ENCODE data around the gene C11orf24.

The C11orf24 gene

GRCh38 chr11:68271781-68272608 is at the start of gene C11orf24:
Gene C11orf24, minus strand, starts transcription at chr11:68271973. Its CDS starts 8,206 bp downstream, at chr11:68263767.
- peak; percentile 85 to 86 for DNase-seq (ENCODE audit: low read depth in 2 of 2)

DNA sequence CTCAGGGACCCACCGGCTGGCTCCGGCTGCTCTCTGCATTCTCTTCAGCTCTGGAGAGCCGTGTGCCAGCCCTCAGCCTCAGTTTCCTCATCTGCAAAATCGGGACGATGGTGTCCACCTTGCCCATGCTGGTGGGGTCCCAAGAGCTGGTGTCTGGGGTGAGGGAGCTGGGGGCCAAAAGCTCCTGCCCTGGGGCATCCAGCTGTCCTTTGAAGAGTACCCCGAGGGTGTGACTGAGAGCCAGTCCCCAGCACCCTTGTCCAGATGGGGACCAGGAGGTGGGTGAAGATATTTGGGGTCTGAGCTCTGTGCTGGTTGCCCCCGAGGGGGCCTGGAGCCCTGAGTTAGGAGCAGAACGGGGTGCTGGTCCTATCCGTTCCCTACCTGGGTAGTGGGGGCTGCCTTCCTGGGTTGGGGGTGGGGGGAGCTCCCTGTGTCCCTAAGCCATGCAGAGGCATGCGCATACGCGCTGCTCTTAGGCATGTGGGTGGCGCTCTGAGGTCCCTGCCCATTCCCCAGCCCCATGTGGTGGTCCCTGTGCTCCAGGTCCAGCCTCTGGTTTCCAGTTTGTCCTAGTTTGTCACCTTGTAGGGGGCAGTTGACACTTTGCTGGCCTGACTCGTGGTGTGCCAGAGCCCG is 45.5 kb upstream of the C11orf24 start:
- DNase-seq (ENCODE audit: low read depth in 2 of 2), result no peak

DNA sequence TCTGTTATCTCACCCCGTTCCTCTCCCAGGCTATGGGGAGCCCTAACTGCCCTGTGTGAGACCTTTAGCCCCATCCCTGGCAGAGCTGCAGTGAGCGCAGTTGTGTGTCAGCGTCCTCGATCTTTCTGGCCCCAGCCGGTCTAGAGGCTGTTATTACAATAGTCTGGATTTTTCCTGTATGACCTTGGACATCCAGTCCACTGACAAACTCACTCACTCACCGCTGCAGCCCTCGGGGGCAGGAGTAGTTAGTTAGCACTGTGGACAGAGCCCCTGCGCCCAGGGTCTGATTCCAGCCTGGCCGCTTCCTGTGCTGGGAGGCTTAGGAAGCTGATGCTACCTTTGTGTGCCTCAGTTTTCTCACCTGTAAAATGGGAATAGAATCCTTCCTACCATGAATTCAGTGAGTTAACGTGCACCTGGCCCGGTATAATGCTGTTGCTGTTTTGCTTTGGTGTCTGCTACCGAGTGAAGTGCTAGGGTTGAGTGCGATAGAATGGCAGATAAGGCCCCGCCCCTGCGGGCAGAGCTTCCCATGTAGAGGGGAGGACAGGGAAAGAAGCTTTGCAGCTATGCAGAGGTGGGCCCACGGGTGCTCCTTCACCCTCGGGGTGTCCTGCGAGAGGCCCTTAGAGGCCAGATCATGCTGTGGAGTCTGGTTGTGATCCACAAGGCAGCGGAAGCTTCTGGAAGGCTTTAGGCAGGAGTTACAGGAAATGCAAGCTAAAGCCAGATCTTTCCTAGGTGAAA is 43.6 kb upstream of the C11orf24 start:
- no peak for DNase-seq (ENCODE audit: low read depth in 2 of 2)

- DNase-seq (ENCODE audit: low read depth in 2 of 2), result no peak
Observed at GRCh38 chr11:68314203-68315170, 42.7 kb upstream of the C11orf24 start.

DNA sequence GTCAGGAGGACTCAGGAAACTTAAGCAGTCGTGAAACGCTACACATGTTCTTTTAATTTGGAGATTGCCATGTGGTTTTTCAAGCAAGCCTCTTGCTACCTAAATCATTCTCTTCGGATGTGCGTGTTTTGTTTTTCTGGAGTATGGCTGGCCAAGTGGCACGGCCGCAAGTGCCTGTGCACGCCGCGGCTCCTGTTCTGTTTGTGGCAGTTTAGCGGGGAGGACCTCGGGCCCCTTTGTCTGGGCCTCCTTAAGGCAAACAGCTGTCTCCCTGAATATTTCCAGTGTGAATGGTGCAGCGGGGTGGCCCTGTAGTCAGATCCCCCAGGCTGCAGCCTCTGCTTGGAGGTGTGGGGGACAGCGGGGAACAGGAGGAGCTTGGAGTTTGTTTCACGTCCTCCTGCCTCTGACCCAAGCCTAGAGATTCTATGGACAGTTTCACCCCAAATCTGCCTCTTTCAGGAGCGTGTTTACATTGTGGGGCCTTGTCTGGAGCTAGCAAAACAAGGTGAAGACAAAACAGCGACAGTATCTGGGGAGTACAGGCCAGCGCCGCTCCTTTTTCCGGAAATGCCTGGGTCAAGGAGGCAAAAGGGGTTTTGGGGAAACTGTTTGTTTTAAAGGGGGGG is 41.9 kb upstream of the C11orf24 start:
- peak; percentile 31 to 32 for DNase-seq (ENCODE audit: low read depth in 2 of 2)

GRCh38 chr11:68312780-68313573 is 41.2 kb upstream of the C11orf24 start:
- DNase-seq (ENCODE audit: low read depth in 2 of 2), result no peak

- no peak for DNase-seq (ENCODE audit: low read depth in 2 of 2)
Observed at GRCh38 chr11:68312117-68312779, 40.5 kb upstream of the C11orf24 start, which contains the start of gene LRP5. Gene LRP5, plus strand, starts transcription at chr11:68312591. Its CDS starts 124 bp downstream, at chr11:68312715.

- DNase-seq (ENCODE audit: low read depth in 2 of 2), result no peak
Observed at GRCh38 chr11:68311160-68312116, 39.7 kb upstream of the C11orf24 start.

DNA sequence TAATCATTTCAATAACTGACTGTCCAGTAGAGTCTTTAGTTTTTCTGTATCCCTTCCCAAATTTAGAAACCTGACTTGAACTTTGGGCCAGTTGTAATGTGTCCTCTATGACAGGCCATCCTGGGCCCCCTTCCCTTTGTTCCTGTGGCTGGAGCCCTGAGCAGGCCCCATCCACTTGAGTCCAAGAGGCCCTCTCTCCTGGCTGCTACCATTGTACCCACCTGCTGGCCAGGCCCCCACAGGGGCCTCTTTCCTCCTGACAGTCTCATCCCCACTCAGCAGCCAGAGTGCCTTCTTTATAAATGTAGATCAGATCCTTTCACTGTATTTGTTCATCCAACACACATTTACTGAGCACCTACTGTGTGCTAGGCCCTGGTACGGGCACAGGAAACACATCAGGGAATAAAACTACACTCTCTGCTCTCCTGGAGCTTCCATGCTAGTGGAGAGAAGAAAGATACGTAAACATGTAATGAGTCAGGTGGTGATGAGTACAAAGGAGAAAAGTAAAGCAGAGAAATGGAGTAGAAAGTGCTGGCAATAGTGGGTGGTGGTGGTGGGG is 37.9 kb upstream of the C11orf24 start:
- DNase-seq (ENCODE audit: low read depth in 2 of 2), result no peak

GRCh38 chr11:68308068-68308467 is 36.3 kb upstream of the C11orf24 start:
- DNase-seq (ENCODE audit: low read depth in 2 of 2), result no peak

DNA sequence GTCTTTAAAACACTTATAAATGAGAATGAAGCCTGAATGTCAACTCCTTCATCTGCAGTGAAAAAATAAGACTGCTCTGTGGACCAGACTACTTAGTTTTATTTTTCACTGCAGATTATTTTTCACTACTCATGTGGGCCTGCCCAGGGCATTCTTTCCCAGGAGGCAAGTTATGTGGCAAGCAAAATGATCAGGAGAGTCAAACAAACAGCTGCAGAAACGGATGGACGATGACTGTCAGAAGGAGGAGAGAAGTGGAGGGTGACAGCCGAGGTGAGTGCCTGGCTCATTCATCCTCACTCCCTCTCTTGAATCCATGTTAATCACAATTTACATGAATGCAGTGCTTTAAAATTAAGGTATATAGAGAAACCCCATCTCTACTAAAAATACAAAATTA is 34.9 kb upstream of the C11orf24 start:
- no peak for DNase-seq (ENCODE audit: low read depth in 2 of 2)

DNA sequence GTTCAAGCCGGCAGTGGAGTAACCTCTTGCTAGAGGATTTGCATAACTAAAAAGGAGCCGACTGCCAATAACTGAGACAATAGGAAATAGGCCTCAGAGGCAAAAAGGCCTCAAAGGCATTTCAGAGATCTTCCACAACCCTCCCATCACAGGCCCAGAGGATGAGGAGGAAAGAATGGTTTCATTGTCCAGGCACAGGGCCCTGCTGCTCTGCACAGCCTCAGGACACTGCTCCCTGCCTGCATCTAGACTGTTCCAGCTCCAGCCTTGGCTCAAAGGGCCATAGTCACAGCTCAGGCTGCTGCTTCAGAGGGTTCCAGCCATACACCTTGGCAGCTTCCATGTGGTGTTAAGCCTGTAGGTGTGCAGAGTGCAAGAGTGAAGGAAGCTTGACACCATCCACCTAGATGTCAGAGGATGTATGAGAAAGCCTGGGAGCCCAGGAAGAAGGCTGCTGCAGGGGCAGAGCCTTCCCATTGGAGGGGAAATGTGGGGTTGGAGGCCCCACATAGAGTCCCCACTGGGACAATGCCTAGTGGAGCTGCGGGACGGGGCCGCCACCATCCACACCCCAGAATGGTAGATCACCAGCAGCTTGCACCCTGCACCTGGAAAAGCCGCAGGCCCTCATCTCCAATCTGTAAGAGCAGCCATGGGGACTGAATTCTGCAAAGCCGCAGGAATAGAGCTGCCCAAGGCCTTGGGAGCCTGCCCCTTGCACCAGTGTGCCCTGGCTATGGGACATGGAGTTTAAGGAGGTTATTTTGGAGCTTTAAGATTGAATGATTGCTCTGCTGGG is 32.4 kb upstream of the C11orf24 start:
- no peak for DNase-seq (ENCODE audit: low read depth in 2 of 2)

GRCh38 chr11:68303083-68303482 is 31.3 kb upstream of the C11orf24 start:
- no peak for DNase-seq (ENCODE audit: low read depth in 2 of 2)

- no peak for DNase-seq (ENCODE audit: low read depth in 2 of 2)
Observed at GRCh38 chr11:68302670-68303069, 30.9 kb upstream of the C11orf24 start.

DNA sequence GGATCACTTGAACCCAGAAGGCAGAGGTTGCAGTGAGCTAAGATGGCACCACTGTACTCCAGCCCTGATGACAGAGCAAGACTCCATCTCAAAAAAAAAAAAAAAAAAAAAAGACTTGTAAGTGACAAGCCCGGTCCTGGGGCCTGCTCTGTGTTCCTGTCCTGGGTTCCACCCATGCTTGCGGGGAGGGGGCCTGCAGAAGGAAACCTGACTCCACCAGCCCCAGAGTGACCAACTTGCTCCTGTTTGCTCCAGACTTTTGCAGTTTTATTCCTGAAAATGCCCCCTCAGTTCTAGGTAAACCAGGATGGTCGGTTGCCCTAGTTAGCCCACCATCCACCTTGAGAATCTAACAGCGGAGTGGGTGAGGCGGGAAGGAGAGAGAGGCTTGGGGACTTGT is 30.5 kb upstream of the C11orf24 start:
- DNase-seq (ENCODE audit: low read depth in 2 of 2), result no peak

DNA sequence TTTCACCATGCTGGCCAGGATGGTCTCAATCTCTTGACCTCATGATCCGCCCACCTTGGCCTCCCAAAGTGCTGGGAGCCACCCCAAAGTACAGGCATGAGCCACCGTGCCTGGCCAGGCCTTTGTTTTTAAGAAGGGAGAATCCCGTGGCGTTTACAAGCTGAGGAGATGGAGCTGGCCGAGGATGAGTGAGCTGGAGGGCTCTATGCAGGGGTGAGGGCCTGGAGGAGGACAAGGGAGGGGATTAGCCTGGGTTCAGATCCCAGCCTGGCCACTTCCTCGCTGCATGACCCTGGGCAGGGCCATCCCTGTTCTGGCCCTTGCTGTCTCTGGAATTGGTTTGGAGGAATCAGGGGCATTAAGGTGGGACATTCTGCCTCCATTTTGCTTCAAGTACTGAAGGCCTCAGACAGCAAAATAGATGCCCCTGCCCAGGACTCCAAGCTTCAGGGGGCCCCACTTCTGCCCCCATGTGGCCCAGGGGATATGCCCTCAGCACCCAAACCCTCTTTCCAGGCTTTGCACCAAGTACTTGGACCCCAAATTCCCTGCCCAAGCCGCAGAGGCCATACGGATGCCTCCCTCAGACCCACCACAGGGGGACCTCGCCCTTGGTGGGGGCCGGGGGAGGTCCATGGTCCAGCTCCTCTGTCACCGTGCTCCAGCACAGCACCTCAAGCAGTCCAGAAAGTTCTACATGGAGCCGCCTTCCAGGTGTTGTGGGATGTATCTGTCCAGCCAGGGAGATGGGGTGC is 28.5 kb upstream of the C11orf24 start:
- no peak for DNase-seq (ENCODE audit: low read depth in 2 of 2)
